Colonic mucosa (tissue), 2 donors: ENCODE results near the gene RGS5. TPM values are rescaled to one million over a fixed set of nuclear protein-coding genes. Genes with fewer than 3 reads are reported as not detected.

ENCODE experiments used
- total RNA-seq, 2 donors: library from RNA; stranded (reverse); fragmentation: NEBNext Ultra II Directional in 1 of 2; extraction: Animal tissue kit (Norgen Biotek cat#: 25700) in 1 of 2; gene quantifications; one replicate each; pipeline ENCODE4 v1.2.1, GENCODE V29; 2021
- donor health status: DM: no; HTN: no; CAD: no.
- donor health status: DM: no; HTN: no; CAD: no.

Gene RGS5
- total RNA-seq, 2 donors from 2014 or later: 10.8 to 41.7 TPM

Other genes with a start within 250 kb of the RGS5 start
- gene RGS4, start 133.6 kb downstream of the RGS5 start, total RNA-seq: 1 to 10 TPM in 1 of 2 donors, under 1 TPM in 1; 0.37 to 1.9 TPM
- gene NUF2, start 119.0 kb upstream of the RGS5 start, total RNA-seq: 10 to 100 TPM in 1 of 2 donors, 1 to 10 TPM in 1; 6.8 to 17.6 TPM